ENCODE results near the gene STK17A.
"Not testable (repeated sequence)": the region's sequence is repeated elsewhere in the genome, so short reads cannot be mapped to it uniquely, and the experiment has no call there.

- TF ChIP-seq SIN3A (IDR thresholded peaks at IDR 0.05; ENCODE audit: borderline replicate concordance, insufficient read depth, low read depth, low read length); CTCF (IDR thresholded peaks at IDR 0.05); REST (IDR thresholded peaks at IDR 0.05; ENCODE audit: insufficient read depth in 1 of 2, low read depth in 2 of 2, low read length in 1 of 2); POLR2AphosphoS5 (IDR thresholded peaks at IDR 0.05; ENCODE audit: low read depth, low read length); TCF7L2 (IDR thresholded peaks at IDR 0.05; ENCODE audit: low read depth, low read length): not testable (repeated sequence)
Measured at GRCh38 chr7:43596426-43596825, 13.5 kb downstream of the STK17A start.
